ENCODE data around the gene RNF180. TPM values are rescaled to one million over a fixed set of nuclear protein-coding genes. Genes with fewer than 3 reads are reported as not detected.

The RNF180 gene
- total and polyA plus RNA-seq, 2 of the 13 experiments (the other 11 are each of a cell fraction or from before 2014, with no cell fraction given): 0.20 TPM; not detected in 1

DNA sequence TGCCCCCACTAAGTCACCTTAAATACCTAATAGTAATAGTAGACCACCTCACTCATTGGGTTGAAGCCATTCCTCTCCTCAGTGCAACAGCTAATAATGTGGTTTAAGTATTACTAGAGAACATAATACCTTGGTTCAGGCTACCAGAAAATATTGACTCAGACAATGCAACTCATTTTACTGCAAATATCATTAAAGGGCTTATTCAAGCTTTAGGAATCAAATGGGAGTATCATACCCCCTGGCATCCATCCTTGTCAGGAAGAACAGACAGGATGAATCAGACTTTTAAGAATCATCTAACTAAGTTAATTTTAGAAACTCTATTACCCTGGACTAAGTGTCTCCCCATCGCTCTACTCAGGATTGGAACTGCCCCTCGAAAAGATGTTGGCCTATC, 6.8 kb upstream of the RNF180 start:
- in situ Hi-C loops (cut with HindIII; ENCODE audit: extremely low pct_ligation_motif_present, low pct_unique_long_range_greater_than_20kb) (no loop called here), intact Hi-C loops (cut with micrococcal nuclease; ENCODE audit: unreplicated experiment) (no loop called here)
- no peaks in the 10 kb centered on the region for H4K20me1 ChIP-seq (ENCODE audit: insufficient read depth, low read length)
- 28% methylated on average over 2 of the region's 2 CpGs for WGBS (ENCODE audit: low lambda C conversion rate)
- ATAC-seq (no peak), DNase-seq (ENCODE audit: low spot score) (no peak), FAIRE-seq (no peak)
- H3K4me2 ChIP-seq (ENCODE audit: low read depth, low read length): no peak overlapping the region
- no peak overlapping the region for H3K27ac ChIP-seq (ENCODE audit: extremely low read length, insufficient read depth, low read length)
- H3K4me3 ChIP-seq (replicated peaks in 1 of 3; ENCODE audit: insufficient read depth in 1 of 3, low read depth in 2 of 3, low read length in 3 of 3): no peak overlapping the region
- H3K4me1 ChIP-seq (ENCODE audit: insufficient read depth, low read length): no peaks in the 10 kb centered on the region
- TF ChIP-seq ZNF724P (CRISPR knock-in tag; IDR thresholded peaks at IDR 0.05; ENCODE audit: borderline replicate concordance) (no peak), ZNF713 (CRISPR knock-in tag; IDR thresholded peaks at IDR 0.05) (no peak), ZNF781 (CRISPR knock-in tag; IDR thresholded peaks at IDR 0.05; ENCODE audit: borderline replicate concordance, not compliant biosample characterization) (no peak), MIER2 (CRISPR knock-in tag; IDR thresholded peaks at IDR 0.05) (no peak), ZNF619 (CRISPR knock-in tag; IDR thresholded peaks at IDR 0.05) (no peak), ZNF614 (CRISPR knock-in tag; IDR thresholded peaks at IDR 0.05; ENCODE audit: borderline replicate concordance) (no peak), MED1 (CRISPR knock-in tag; IDR thresholded peaks at IDR 0.05) (no peak), ZNF761 (CRISPR knock-in tag; conservative IDR thresholded peaks at IDR 0.05) (no peak), KAT2B (IDR thresholded peaks at IDR 0.05; ENCODE audit: borderline replicate concordance, low read depth, low read length) (no peak), PRMT3 (CRISPR knock-in tag; IDR thresholded peaks at IDR 0.05; ENCODE audit: borderline replicate concordance, low read depth) (no peak), ZNF232 (CRISPR knock-in tag; IDR thresholded peaks at IDR 0.05; ENCODE audit: borderline replicate concordance) (no peak), ZSCAN22 (CRISPR knock-in tag; IDR thresholded peaks at IDR 0.05) (no peak), TBL1XR1 (IDR thresholded peaks at IDR 0.05; ENCODE audit: borderline replicate concordance, low read length, partially characterized antibody) (no peak)
- TF ChIP-seq, protein P1, sequence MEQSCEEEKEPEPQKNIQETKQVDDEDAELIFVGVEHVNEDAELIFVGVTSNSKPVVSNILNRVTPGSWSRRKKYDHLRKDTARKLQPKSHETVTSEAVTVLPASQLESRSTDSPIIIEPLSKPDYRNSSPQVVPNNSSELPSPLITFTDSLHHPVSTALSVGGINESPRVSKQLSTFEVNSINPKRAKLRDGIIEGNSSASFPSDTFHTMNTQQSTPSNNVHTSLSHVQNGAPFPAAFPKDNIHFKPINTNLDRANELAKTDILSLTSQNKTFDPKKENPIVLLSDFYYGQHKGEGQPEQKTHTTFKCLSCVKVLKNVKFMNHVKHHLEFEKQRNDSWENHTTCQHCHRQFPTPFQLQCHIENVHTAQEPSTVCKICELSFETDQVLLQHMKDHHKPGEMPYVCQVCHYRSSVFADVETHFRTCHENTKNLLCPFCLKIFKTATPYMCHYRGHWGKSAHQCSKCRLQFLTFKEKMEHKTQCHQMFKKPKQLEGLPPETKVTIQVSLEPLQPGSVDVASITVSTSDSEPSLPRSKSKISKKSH (CRISPR knock-in tag; IDR thresholded peaks at IDR 0.05; ENCODE audit: borderline replicate concordance): no peak
- TF ChIP-seq, protein P2, sequence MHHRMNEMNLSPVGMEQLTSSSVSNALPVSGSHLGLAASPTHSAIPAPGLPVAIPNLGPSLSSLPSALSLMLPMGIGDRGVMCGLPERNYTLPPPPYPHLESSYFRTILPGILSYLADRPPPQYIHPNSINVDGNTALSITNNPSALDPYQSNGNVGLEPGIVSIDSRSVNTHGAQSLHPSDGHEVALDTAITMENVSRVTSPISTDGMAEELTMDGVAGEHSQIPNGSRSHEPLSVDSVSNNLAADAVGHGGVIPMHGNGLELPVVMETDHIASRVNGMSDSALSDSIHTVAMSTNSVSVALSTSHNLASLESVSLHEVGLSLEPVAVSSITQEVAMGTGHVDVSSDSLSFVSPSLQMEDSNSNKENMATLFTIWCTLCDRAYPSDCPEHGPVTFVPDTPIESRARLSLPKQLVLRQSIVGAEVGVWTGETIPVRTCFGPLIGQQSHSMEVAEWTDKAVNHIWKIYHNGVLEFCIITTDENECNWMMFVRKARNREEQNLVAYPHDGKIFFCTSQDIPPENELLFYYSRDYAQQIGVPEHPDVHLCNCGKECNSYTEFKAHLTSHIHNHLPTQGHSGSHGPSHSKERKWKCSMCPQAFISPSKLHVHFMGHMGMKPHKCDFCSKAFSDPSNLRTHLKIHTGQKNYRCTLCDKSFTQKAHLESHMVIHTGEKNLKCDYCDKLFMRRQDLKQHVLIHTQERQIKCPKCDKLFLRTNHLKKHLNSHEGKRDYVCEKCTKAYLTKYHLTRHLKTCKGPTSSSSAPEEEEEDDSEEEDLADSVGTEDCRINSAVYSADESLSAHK (CRISPR knock-in tag; IDR thresholded peaks at IDR 0.05; ENCODE audit: borderline replicate concordance): no peak
- TF ChIP-seq, protein P3, sequence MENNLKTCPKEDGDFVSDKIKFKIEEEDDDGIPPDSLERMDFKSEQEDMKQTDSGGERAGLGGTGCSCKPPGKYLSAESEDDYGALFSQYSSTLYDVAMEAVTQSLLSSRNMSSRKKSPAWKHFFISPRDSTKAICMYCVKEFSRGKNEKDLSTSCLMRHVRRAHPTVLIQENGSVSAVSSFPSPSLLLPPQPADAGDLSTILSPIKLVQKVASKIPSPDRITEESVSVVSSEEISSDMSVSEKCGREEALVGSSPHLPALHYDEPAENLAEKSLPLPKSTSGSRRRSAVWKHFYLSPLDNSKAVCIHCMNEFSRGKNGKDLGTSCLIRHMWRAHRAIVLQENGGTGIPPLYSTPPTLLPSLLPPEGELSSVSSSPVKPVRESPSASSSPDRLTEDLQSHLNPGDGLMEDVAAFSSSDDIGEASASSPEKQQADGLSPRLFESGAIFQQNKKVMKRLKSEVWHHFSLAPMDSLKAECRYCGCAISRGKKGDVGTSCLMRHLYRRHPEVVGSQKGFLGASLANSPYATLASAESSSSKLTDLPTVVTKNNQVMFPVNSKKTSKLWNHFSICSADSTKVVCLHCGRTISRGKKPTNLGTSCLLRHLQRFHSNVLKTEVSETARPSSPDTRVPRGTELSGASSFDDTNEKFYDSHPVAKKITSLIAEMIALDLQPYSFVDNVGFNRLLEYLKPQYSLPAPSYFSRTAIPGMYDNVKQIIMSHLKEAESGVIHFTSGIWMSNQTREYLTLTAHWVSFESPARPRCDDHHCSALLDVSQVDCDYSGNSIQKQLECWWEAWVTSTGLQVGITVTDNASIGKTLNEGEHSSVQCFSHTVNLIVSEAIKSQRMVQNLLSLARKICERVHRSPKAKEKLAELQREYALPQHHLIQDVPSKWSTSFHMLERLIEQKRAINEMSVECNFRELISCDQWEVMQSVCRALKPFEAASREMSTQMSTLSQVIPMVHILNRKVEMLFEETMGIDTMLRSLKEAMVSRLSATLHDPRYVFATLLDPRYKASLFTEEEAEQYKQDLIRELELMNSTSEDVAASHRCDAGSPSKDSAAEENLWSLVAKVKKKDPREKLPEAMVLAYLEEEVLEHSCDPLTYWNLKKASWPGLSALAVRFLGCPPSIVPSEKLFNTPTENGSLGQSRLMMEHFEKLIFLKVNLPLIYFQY (CRISPR knock-in tag; IDR thresholded peaks at IDR 0.05; ENCODE audit: borderline replicate concordance): no peak
- TF ChIP-seq, protein P4, sequence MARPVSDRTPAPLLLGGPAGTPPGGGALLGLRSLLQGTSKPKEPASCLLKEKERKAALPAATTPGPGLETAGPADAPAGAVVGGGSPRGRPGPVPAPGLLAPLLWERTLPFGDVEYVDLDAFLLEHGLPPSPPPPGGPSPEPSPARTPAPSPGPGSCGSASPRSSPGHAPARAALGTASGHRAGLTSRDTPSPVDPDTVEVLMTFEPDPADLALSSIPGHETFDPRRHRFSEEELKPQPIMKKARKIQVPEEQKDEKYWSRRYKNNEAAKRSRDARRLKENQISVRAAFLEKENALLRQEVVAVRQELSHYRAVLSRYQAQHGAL (CRISPR knock-in tag; IDR thresholded peaks at IDR 0.05; ENCODE audit: not compliant biosample characterization): no peak
- no peaks in the 10 kb centered on the region for H3K36me3 ChIP-seq (replicated peaks in 1 of 2; ENCODE audit: control insufficient read depth in 1 of 2, insufficient read depth in 2 of 2, low read length in 2 of 2)
- no peaks in the 10 kb centered on the region for H3K9me3 ChIP-seq (ENCODE audit: low read length)
- no TSS peak for BruUV-seq (replicated peaks)
- H3K27me3 ChIP-seq (ENCODE audit: control insufficient read depth in 1 of 2, insufficient read depth in 2 of 2, low read length in 2 of 2): no peaks in the 10 kb centered on the region
- ChIA-PET POLR2A (no interaction called here), CTCF (ENCODE audit: low intra/inter-chr PET ratio, low total read pairs) (no interaction called here)
- no peaks in the 10 kb centered on the region for H3K79me2 ChIP-seq (ENCODE audit: insufficient read depth, low read length)
- H3K9ac ChIP-seq (ENCODE audit: insufficient read depth, low read depth, low read length): no peak overlapping the region
- H2AFZ ChIP-seq (ENCODE audit: low read length): no peak overlapping the region

Measured in HepG2 (cell line).